ENCODE data around the gene KPTN. TPM values are rescaled to one million over a fixed set of nuclear protein-coding genes. Genes with fewer than 3 reads are reported as not detected.
A peak's percentile ranks its signal among the peaks of the same experiment; 100 is the strongest.

The KPTN gene
- total RNA-seq, 1 experiment from 2014 or later, result 20.8 TPM

GRCh38 chr19:47432091-47432490 lies 51.9 kb downstream of the KPTN start:
- Histone ChIP-seq H3K9me3 (ENCODE audit: insufficient read depth, low read depth) (no peaks in the 10 kb centered on the region), H3K27me3 (ENCODE audit: insufficient read depth, low read depth) (peaks cover 11% of the 10 kb centered on the region), H3K9me2 (ENCODE audit: insufficient read depth) (no peaks in the 10 kb centered on the region), H3K4me2 (no peak overlapping the region), H3K4me3 (no peak overlapping the region), H2AFZ (no peak overlapping the region), H3K4me1 (replicated peaks; ENCODE audit: insufficient read depth) (peaks cover 22% of the 10 kb centered on the region), H3K79me2 (ENCODE audit: low read depth) (no peaks in the 10 kb centered on the region), H3F3A (ENCODE audit: insufficient read depth, low read depth) (peaks cover 30% of the 10 kb centered on the region), H3K36me3 (ENCODE audit: low read depth) (no peaks in the 10 kb centered on the region), H4K20me1 (ENCODE audit: insufficient read depth) (no peaks in the 10 kb centered on the region), H3K27ac (no peak overlapping the region)
- ChIA-PET CTCF (no interaction called here), POLR2A (ENCODE audit: unreplicated experiment) (no interaction called here)
- intact Hi-C loops (cut with micrococcal nuclease; ENCODE audit: unreplicated experiment), result no loop called here
- BruUV-seq (replicated peaks), result no TSS peak
- DNase-seq, result no peak
- no peak for TF ChIP-seq CTCF (conservative IDR thresholded peaks at IDR 0.05)
- TF ChIP-seq EZH2 (IDR thresholded peaks at IDR 0.05; ENCODE audit: low read depth), result no peak

GRCh38 chr19:47430041-47430802 lies 53.8 kb downstream of the KPTN start:
- H3K27ac ChIP-seq, result no peak overlapping the region
- DNase-seq, result peak in 1 of 2 experiments; percentile 34
- POLR2A ChIA-PET (ENCODE audit: unreplicated experiment), result no interaction called here
- H4K20me1 ChIP-seq (ENCODE audit: insufficient read depth), result no peaks in the 10 kb centered on the region
- no peak for TF ChIP-seq EZH2 (IDR thresholded peaks at IDR 0.05; ENCODE audit: low read depth)
- TF ChIP-seq CTCF (conservative IDR thresholded peaks at IDR 0.05), result no peak
- H3K36me3 ChIP-seq (ENCODE audit: low read depth), result no peaks in the 10 kb centered on the region
- no peak overlapping the region for H2AFZ ChIP-seq
- no peak overlapping the region for H3K4me2 ChIP-seq
- intact Hi-C loops (cut with micrococcal nuclease; ENCODE audit: unreplicated experiment), result no loop called here
- H3K9me3 ChIP-seq (ENCODE audit: insufficient read depth, low read depth), result no peaks in the 10 kb centered on the region
- no peak overlapping the region for H3K4me3 ChIP-seq
- no peaks in the 10 kb centered on the region for H3K79me2 ChIP-seq (ENCODE audit: low read depth)
- H3K9me2 ChIP-seq (ENCODE audit: insufficient read depth), result no peaks in the 10 kb centered on the region
- H3K4me1 ChIP-seq (replicated peaks; ENCODE audit: insufficient read depth), result peaks cover 22% of the 10 kb centered on the region
- H3K27me3 ChIP-seq (ENCODE audit: insufficient read depth, low read depth), result peaks cover 11% of the 10 kb centered on the region
- peaks cover 34% of the 10 kb centered on the region for H3F3A ChIP-seq (ENCODE audit: insufficient read depth, low read depth)
- no TSS peak for BruUV-seq (replicated peaks)
- CTCF ChIA-PET, result interaction anchor here (0.5 kb wide), 1 partner anchor 16 kb away, joined by 3 read pairs; no protein-coding TSS in a partner anchor

GRCh38 chr19:47429140-47429793 lies 54.8 kb downstream of the KPTN start:
- peak overlapping the region; percentile 86 for H3K4me2 ChIP-seq
- no peaks in the 10 kb centered on the region for H3K9me2 ChIP-seq (ENCODE audit: insufficient read depth)
- H2AFZ ChIP-seq, result no peak overlapping the region
- peaks cover 34% of the 10 kb centered on the region for H3F3A ChIP-seq (ENCODE audit: insufficient read depth, low read depth)
- intact Hi-C loops (cut with micrococcal nuclease; ENCODE audit: unreplicated experiment), result loop anchor here (10.0 kb wide), 1 partner anchor 414 kb away; the partner anchor contains the start of gene NPAS1
- no peaks in the 10 kb centered on the region for H3K9me3 ChIP-seq (ENCODE audit: insufficient read depth, low read depth)
- BruUV-seq (replicated peaks), result no TSS peak
- no peak overlapping the region for H3K27ac ChIP-seq
- no peaks in the 10 kb centered on the region for H4K20me1 ChIP-seq (ENCODE audit: insufficient read depth)
- H3K4me1 ChIP-seq (replicated peaks; ENCODE audit: insufficient read depth), result peaks cover 22% of the 10 kb centered on the region
- ChIA-PET POLR2A (ENCODE audit: unreplicated experiment) (interaction anchor here (0.6 kb wide), 2 partner anchors 294 to 316 kb away, joined by 4 to 7 read pairs; partner anchors contain the start of gene ZC3H4), CTCF (interaction anchor here (0.5 to 1.7 kb wide), 5 partner anchors 7 to 297 kb away, joined by 4 to 18 read pairs (median 6); partner anchors contain the start of gene DHX34)
- no peaks in the 10 kb centered on the region for H3K79me2 ChIP-seq (ENCODE audit: low read depth)
- H3K36me3 ChIP-seq (ENCODE audit: low read depth), result no peaks in the 10 kb centered on the region
- TF ChIP-seq EZH2 (IDR thresholded peaks at IDR 0.05; ENCODE audit: low read depth), result no peak
- TF ChIP-seq CTCF (conservative IDR thresholded peaks at IDR 0.05), result no peak
- DNase-seq, result no peak
- H3K4me3 ChIP-seq, result no peak overlapping the region; the same call in 1 of the 2 replicates
- peaks cover 13% of the 10 kb centered on the region; the same call in 1 of the 2 replicates for H3K27me3 ChIP-seq (ENCODE audit: insufficient read depth, low read depth)

All from PC-9 (cell line).